Psoas muscle (tissue), 8 donors: ENCODE results near the gene XG. TPM values are rescaled to one million over a fixed set of nuclear protein-coding genes. Genes with fewer than 3 reads are reported as not detected.
"Not testable (repeated sequence)": the region's sequence is repeated elsewhere in the genome, so short reads cannot be mapped to it uniquely, and the experiment has no call there.

Experiments
- ATAC-seq, 4 donors: fragments of 200-7000 bp; cut with Tn5 transposase; one replicate each; pipeline ENCODE4 v1.9.1; 2020; ENCODE audit warnings: moderate library complexity in 3 of 4, mild to moderate bottlenecking in 2 of 4
- DNase-seq, 2 donors: peaks; one replicate each; pipeline ENCODE4 v3.0.0-alpha.2; 2020
- H3K27ac ChIP-seq: fragments of 200-600 bp; one replicate; pipeline ENCODE4 v1.8.0; 2022
- H3K27me3 ChIP-seq, 3 donors: fragments of 200-600 bp in 1 of 3; one replicate each; pipeline versions ENCODE4 v1.6.1 to v1.8.0; 2013 to 2022; ENCODE audit warnings: low read length in 2 of 3, mild to moderate bottlenecking in 2 of 3, moderate library complexity in 1 of 3; ENCODE audit not compliant: insufficient read depth in 3 of 3
- H3K36me3 ChIP-seq, 2 donors: fragments of 200-600 bp in 1 of 2; one replicate each; pipeline versions ENCODE4 v1.6.1 to v1.8.0; 2013 to 2022; ENCODE audit warnings: low read depth in 1 of 2, mild to moderate bottlenecking in 1 of 2, moderate library complexity in 1 of 2; ENCODE audit not compliant: insufficient read depth in 1 of 2
- H3K4me1 ChIP-seq: fragments of 200-600 bp; one replicate; pipeline ENCODE4 v1.8.0; 2022
- H3K4me3 ChIP-seq: fragments of 200-600 bp; one replicate; pipeline ENCODE4 v1.8.0; 2022; ENCODE audit warnings: mild to moderate bottlenecking
- H3K9me3 ChIP-seq: fragments of 200-600 bp; one replicate; pipeline ENCODE4 v1.8.0; 2022
- WGBS, 3 donors: extraction: QIAGEN DNeasy Blood & Tissue Kit; methylation state at CpG; one replicate each; pipeline versions ENCODE4 v1.1.6 to v1.1.7; 2013; 5-methylcytosine and 5-hydroxymethylcytosine counted together
- intact Hi-C, 2 donors: fragments of 100-400 bp; cut with DNase I; formaldehyde crosslinking; loops; one replicate each; pipeline versions ENCODE4 v1.11.0 to v1.14.2; 2022
- polyA plus RNA-seq, 3 donors: library from polyadenylated mRNA; stranded (reverse); fragments of 200-250 nt; gene quantifications; one replicate each; pipeline ENCODE4 v1.2.3, GENCODE V29; 2013
- total RNA-seq, 4 donors: library from RNA; stranded (reverse); fragmentation: NEBNext Ultra II Directional in 2 of 4; extraction: Animal tissue kit (Norgen Biotek cat#: 25700) in 2 of 4; gene quantifications; one replicate each; pipeline versions ENCODE4 v1.2.1 to v1.2.4, GENCODE V29; 2021 to 2023
- TF ChIP-seq, protein P1 (sequence below): fragments of 200-600 bp; IDR thresholded peaks from one replicate; pipeline ENCODE4 v1.8.0; 2022; ENCODE audit warnings: antibody characterized with exemption
- donor health status: healthy with polysubstance abuse.
- donor health status: DM: no; HTN: no; CAD: no; lungs with moderate emphysema.
- donor health status: Bipolar disorder and iron deficiency.
- donor health status: healthy.
- donor health status: DM: yes; HTN: yes; CAD: no.
- donor health status: DM: no; HTN: no; CAD: no.
- donor health status: DM: no; HTN: no; CAD: no.
- donor health status: DM: yes; HTN: yes; CAD: no.

XG gene
- total and polyA plus RNA-seq, 7 donors, result 0.29 to 3.5 (median 0.52) TPM

DNA sequence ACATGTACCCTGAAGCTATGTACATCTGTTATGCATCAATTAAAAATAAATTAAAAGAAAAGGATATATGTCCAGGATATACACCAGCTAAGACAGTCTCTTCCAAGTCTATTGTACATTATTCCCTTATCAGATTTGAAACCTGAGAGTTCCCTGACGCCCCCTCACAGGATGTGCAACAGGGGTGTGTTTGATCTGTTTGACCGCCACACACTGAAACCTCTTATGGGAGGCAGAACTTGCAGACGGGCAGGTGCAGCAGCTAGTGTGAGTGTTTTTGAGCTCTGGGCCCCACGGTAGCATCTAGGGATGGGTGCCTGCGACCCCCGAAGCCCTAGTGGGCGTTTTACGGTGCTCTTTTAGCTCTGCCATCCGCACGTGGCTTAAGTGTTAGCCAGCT lies 4.7 kb downstream of the XG start:
- ATAC-seq (no peak), DNase-seq (no peak)
- Histone ChIP-seq H3K27ac (no peak overlapping the region), H3K4me1 (no peaks in the 10 kb centered on the region), H3K27me3 (peaks cover 0 to 4% (median 0%) of the 10 kb centered on the region in 3 donors), H3K36me3 (no peaks in the 10 kb centered on the region), H3K4me3 (no peak overlapping the region), H3K9me3 (no peaks in the 10 kb centered on the region)
- WGBS, 3 donors, result 73 to 79% (median 74%) methylated on average over 10 of the region's 10 CpGs
- TF ChIP-seq, protein P1, sequence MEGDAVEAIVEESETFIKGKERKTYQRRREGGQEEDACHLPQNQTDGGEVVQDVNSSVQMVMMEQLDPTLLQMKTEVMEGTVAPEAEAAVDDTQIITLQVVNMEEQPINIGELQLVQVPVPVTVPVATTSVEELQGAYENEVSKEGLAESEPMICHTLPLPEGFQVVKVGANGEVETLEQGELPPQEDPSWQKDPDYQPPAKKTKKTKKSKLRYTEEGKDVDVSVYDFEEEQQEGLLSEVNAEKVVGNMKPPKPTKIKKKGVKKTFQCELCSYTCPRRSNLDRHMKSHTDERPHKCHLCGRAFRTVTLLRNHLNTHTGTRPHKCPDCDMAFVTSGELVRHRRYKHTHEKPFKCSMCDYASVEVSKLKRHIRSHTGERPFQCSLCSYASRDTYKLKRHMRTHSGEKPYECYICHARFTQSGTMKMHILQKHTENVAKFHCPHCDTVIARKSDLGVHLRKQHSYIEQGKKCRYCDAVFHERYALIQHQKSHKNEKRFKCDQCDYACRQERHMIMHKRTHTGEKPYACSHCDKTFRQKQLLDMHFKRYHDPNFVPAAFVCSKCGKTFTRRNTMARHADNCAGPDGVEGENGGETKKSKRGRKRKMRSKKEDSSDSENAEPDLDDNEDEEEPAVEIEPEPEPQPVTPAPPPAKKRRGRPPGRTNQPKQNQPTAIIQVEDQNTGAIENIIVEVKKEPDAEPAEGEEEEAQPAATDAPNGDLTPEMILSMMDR, result no peak
- intact Hi-C loops, result no loop called here

DNA sequence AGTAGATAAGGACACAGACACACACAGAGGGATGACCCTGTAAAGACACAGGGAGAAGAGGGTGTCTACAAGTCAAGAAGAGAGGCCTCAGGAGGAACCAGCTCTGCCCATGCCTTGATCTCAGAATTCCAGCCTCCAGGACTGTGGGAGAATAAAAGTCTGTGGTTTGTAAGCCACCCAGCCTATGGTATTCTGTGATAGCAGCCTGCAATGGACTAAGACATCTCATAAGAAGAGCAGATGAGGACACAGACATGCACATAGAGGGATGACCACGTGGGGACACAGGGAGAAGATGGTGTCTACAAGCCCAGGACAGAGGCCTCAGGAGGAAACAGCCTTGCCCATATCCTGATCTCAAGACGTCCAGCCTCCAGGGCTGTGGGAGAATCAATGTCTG lies 9.4 kb downstream of the XG start:
- Histone ChIP-seq H3K27me3 (no peaks in the 10 kb centered on the region), H3K36me3 (no peaks in the 10 kb centered on the region), H3K27ac (no peak overlapping the region), H3K4me1 (no peaks in the 10 kb centered on the region), H3K4me3 (no peak overlapping the region), H3K9me3 (no peaks in the 10 kb centered on the region)
- ATAC-seq (no peak), DNase-seq (no peak)
- intact Hi-C loops, result no loop called here
- 71 to 76% (median 75%) methylated on average over 2 of the region's 2 CpGs for WGBS, 3 donors
- TF ChIP-seq, protein P1, result no peak

DNA sequence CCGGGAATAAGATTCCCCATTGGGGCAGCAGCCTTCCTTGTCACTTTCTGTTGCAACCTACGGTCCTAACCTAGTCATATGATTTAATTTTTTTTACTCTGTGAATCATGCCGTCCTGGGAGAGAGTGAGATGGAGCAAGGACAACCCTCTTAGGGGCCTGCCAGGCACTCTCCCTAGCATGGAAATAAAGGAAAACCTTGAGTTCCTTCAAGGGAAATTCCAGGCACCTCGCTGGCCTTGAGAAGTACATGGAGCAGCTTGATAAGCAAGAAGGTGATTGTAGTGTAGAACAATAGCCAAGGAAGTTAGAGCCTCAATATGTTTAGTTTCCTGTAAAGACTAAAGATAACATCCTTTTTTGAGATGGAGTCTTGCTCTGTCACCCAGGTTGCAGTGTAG lies 10.8 kb downstream of the XG start:
- H3K4me1 ChIP-seq, intact Hi-C loops, H3K27ac ChIP-seq, DNase-seq, H3K27me3 ChIP-seq, H3K36me3 ChIP-seq, ATAC-seq, H3K9me3 ChIP-seq, H3K4me3 ChIP-seq: not testable (repeated sequence)
- 74 to 79% (median 77%) methylated on average over 4 of the region's 4 CpGs for WGBS, 3 donors

DNA sequence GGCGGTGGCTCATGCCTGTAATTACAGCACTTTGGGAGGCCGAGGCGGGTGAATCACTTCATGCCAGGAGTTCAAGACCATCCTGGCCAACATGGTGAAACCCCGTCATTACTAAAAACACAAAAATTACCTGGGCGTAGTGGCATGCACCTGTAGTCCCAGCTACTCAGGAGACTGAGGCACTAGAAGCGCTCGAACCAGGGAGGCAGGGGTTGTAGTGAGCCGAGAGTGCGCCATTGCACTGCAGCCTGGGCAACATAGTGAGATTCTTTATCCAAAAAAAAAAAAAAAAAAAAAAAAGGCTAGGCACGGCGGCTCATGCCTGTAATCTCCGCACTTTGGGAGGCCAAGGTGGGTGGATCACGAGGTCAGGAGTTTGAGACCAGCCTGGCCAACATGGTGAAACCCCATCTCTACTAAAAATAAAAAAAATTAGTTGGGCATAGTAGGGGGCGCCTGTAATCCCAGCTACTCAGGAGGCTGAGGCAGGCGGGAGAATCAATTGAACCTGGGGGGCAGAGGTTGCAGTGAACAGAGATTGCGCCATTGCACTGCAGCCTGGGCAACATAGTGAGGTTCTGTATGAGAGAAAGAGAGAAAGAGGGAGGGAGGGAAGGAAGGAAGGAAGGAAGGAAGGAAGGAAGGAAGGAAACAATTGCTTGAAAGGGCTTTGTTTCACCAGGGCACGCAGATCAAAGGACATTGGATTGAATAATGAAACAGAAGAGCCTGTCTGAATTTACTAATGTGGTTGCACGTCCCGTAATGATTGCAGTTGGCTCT lies 13.1 kb downstream of the XG start:
- H3K9me3 ChIP-seq, DNase-seq, H3K4me1 ChIP-seq, H3K27me3 ChIP-seq, ATAC-seq, H3K36me3 ChIP-seq, intact Hi-C loops, H3K27ac ChIP-seq, H3K4me3 ChIP-seq: not testable (repeated sequence)
- WGBS, 3 donors, result 80 to 83% (median 82%) methylated on average over 17 to 19 of the region's 19 CpGs

DNA sequence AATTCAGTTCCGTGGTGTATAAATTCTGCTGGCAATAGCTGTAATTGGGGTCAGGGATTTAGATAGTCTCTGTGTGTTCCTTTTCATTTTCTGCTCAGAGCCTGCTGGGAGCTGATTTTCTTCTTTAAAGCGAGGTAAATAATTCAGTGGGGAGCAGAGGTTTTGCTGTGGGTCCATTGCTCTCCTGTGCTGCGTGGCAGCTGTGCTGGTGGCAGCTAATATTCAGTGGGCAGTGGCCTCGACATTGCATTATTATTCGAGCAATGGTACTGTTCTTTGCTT lies 13.7 kb downstream of the XG start:
- H3K36me3 ChIP-seq, result no peaks in the 10 kb centered on the region
- ATAC-seq, result no peak
- no peak overlapping the region for H3K27ac ChIP-seq
- no peaks in the 10 kb centered on the region for H3K4me1 ChIP-seq
- H3K27me3 ChIP-seq, result peaks cover 0 to 4% (median 1%) of the 10 kb centered on the region in 3 donors
- intact Hi-C loops, result no loop called here
- TF ChIP-seq, protein P1, result no peak
- no peak overlapping the region for H3K4me3 ChIP-seq
- 73 to 75% (median 74%) methylated on average over 5 of the region's 5 CpGs for WGBS, 3 donors
- no peak for DNase-seq
- H3K9me3 ChIP-seq, result no peaks in the 10 kb centered on the region

GRCh38 chrX:2766906-2767305 lies 15.1 kb downstream of the XG start:
- no peaks in the 10 kb centered on the region for H3K36me3 ChIP-seq
- TF ChIP-seq, protein P1, result no peak
- DNase-seq, result no peak
- intact Hi-C loops, result no loop called here
- H3K4me3 ChIP-seq, result no peak overlapping the region
- H3K27ac ChIP-seq, result no peak overlapping the region
- ATAC-seq, result no peak
- H3K9me3 ChIP-seq, result no peaks in the 10 kb centered on the region
- H3K27me3 ChIP-seq, result peaks cover 0 to 4% (median 1%) of the 10 kb centered on the region in 3 donors
- 79 to 85% (median 85%) methylated on average over 11 of the region's 11 CpGs for WGBS, 3 donors
- H3K4me1 ChIP-seq, result no peaks in the 10 kb centered on the region
